Activated naive CD4-positive, alpha-beta T cell treated with anti-CD3 and anti-CD28 coated beads for 36 hours (primary cell): ENCODE results near the gene PAPLN. TPM values are rescaled to one million over a fixed set of nuclear protein-coding genes. Genes with fewer than 3 reads are reported as not detected.
A peak's percentile ranks its signal among the peaks of the same experiment; 100 is the strongest.
"Not testable (repeated sequence)": the region's sequence is repeated elsewhere in the genome, so short reads cannot be mapped to it uniquely, and the experiment has no call there.

Experiments
- CTCF ChIA-PET: fragments of 350-600 bp; sonication (Branson Sonifier 250); formaldehyde crosslinking; loops from one replicate; lab custom pipeline; 2021; ENCODE audit warnings: antibody characterized with exemption; lab: Charles Lee
- DNase-seq: peaks from one replicate; pipeline ENCODE4 v3.0.0-alpha.2; 2020
- H3K27ac Mint-ChIP-seq: one replicate; pipeline ENCODE4 v1.8.0; 2021; ENCODE audit warnings: mild to moderate bottlenecking, mixed read lengths
- H3K27me3 Mint-ChIP-seq: one replicate; pipeline ENCODE4 v1.8.0; 2021; ENCODE audit warnings: low read depth, mixed read lengths
- H3K36me3 Mint-ChIP-seq: one replicate; pipeline ENCODE4 v1.8.0; 2021; ENCODE audit warnings: low read depth, mixed read lengths
- H3K4me1 Mint-ChIP-seq: one replicate; pipeline ENCODE4 v1.8.0; 2021; ENCODE audit warnings: low read depth, mixed read lengths
- H3K4me3 Mint-ChIP-seq: one replicate; pipeline ENCODE4 v1.8.0; 2021; ENCODE audit warnings: mild to moderate bottlenecking, moderate library complexity, mixed read lengths
- H3K9me3 Mint-ChIP-seq: one replicate; pipeline ENCODE4 v1.8.0; 2021; ENCODE audit warnings: mixed read lengths
- intact Hi-C: fragments of 100-400 bp; cut with micrococcal nuclease; formaldehyde crosslinking; loops from one replicate; pipeline ENCODE4 v1.15.1; 2023
- total RNA-seq, 2 experiments: library from RNA; stranded (reverse); gene quantifications; one replicate each; pipeline ENCODE4 v1.2.3, GENCODE V29; 2021

The PAPLN gene, protein sequence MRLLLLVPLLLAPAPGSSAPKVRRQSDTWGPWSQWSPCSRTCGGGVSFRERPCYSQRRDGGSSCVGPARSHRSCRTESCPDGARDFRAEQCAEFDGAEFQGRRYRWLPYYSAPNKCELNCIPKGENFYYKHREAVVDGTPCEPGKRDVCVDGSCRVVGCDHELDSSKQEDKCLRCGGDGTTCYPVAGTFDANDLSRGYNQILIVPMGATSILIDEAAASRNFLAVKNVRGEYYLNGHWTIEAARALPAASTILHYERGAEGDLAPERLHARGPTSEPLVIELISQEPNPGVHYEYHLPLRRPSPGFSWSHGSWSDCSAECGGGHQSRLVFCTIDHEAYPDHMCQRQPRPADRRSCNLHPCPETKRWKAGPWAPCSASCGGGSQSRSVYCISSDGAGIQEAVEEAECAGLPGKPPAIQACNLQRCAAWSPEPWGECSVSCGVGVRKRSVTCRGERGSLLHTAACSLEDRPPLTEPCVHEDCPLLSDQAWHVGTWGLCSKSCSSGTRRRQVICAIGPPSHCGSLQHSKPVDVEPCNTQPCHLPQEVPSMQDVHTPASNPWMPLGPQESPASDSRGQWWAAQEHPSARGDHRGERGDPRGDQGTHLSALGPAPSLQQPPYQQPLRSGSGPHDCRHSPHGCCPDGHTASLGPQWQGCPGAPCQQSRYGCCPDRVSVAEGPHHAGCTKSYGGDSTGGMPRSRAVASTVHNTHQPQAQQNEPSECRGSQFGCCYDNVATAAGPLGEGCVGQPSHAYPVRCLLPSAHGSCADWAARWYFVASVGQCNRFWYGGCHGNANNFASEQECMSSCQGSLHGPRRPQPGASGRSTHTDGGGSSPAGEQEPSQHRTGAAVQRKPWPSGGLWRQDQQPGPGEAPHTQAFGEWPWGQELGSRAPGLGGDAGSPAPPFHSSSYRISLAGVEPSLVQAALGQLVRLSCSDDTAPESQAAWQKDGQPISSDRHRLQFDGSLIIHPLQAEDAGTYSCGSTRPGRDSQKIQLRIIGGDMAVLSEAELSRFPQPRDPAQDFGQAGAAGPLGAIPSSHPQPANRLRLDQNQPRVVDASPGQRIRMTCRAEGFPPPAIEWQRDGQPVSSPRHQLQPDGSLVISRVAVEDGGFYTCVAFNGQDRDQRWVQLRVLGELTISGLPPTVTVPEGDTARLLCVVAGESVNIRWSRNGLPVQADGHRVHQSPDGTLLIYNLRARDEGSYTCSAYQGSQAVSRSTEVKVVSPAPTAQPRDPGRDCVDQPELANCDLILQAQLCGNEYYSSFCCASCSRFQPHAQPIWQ
- total RNA-seq: 1 to 10 TPM; 1.0 TPM

DNA sequence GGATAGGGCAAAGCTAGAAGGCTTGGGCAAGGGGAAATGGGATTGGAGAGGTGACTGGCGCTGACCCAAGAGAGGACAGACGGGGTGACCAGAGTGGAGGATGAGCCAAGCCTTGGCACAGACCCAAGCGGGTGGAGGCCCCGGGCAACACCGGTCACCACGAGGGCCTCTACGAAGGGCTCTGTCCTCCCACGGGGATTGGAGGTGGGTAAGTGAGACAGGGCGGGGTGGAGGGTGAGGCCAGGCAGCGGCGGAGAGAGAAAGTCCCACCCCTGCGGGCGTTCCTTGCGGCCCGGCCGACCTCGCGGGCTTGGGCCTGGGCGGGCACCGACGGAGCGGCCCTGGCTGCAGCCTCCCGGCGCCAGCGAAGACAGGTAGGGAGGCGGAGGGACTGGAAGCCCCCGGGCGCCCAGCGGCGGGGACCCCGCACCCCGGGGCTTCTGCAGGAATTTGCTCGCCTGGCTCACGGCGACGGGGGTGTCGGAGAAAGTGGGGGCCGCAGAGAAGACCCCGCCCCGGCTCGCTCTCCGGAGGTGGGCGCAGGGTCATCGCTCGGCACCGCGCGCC is at the start of gene PAPLN:
Gene PAPLN (plus strand): TSS at position 288 of the 567 bp plus-strand sequence. CDS start 2,273 bp downstream, outside the sequence.
- Mint-ChIP-seq H3K36me3 (no peaks in the 10 kb centered on the region), H3K9me3 (no peaks in the 10 kb centered on the region), H3K4me3 (peak within 1 kb of the TSS; percentile 32), H3K27ac (no peak within 1 kb of the TSS), H3K27me3 (peaks cover 66% of the 10 kb centered on the region), H3K4me1 (peaks cover 9% of the 10 kb centered on the region)
- no peak for DNase-seq
- CTCF ChIA-PET: no interaction called here
- intact Hi-C loops: no loop called here

DNA sequence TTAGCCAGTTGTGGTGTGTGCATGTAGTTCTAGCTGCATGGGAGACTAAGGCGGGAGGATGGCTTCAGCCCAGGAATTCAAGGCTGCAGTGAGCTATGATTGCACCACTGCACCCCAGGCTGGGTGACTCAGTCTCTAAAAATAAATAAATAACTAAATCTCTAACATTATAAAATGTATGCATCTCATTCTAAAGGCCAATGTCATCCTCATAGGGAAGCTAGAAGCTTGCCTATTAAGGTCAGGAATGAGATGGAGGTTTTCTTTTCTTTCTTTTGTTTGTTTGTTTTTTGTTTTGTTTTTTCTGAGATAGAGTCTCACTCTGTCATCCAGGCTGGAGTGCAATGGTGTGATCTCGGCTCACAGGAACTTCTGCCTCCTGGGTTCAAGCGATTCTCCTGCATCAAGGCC is 48.8 kb upstream of the PAPLN start:
- no peaks in the 10 kb centered on the region for H3K9me3 Mint-ChIP-seq
- H3K27ac Mint-ChIP-seq: no peak overlapping the region
- H3K4me1 Mint-ChIP-seq: no peaks in the 10 kb centered on the region
- CTCF ChIA-PET: no interaction called here
- H3K36me3 Mint-ChIP-seq: peaks cover 29% of the 10 kb centered on the region
- H3K27me3 Mint-ChIP-seq: no peaks in the 10 kb centered on the region
- no peak overlapping the region for H3K4me3 Mint-ChIP-seq
- intact Hi-C loops: no loop called here
- DNase-seq: no peak

- no peak overlapping the region for H3K27ac Mint-ChIP-seq
- peaks cover 29% of the 10 kb centered on the region for H3K36me3 Mint-ChIP-seq
- intact Hi-C loops: no loop called here
- no peak overlapping the region for H3K4me3 Mint-ChIP-seq
- CTCF ChIA-PET: interaction anchor here (0.7 kb wide), 1 partner anchor 154 kb away, joined by 3 read pairs; no protein-coding TSS in a partner anchor
- no peak for DNase-seq
- H3K4me1 Mint-ChIP-seq: no peaks in the 10 kb centered on the region
- no peaks in the 10 kb centered on the region for H3K27me3 Mint-ChIP-seq
- H3K9me3 Mint-ChIP-seq: no peaks in the 10 kb centered on the region
Measured at GRCh38 chr14:73189651-73190050, 47.7 kb upstream of the PAPLN start.

DNA sequence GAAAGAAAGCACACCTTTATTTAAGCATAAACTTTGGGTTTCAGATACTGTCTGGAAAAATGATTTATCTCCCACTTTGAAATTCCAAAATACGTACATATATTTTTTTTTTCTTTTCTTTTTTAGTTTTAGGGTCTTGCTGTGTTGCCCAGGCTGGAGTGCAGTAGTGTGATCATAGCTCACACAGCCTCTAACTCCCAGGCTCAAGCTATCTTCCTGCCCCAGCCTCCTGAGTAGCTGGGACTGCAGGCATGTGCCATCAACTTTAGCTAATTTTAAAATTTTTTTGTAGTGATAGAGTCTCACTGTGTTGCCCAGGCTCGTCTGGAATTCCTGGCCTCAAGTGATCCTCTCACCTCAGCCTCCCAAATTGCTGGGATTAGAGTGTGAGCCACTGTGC is 45.9 kb upstream of the PAPLN start:
- CTCF ChIA-PET: interaction anchor here (1.3 kb wide), 1 partner anchor 18 kb away, joined by 3 read pairs; no protein-coding TSS in a partner anchor
- DNase-seq: no peak

DNA sequence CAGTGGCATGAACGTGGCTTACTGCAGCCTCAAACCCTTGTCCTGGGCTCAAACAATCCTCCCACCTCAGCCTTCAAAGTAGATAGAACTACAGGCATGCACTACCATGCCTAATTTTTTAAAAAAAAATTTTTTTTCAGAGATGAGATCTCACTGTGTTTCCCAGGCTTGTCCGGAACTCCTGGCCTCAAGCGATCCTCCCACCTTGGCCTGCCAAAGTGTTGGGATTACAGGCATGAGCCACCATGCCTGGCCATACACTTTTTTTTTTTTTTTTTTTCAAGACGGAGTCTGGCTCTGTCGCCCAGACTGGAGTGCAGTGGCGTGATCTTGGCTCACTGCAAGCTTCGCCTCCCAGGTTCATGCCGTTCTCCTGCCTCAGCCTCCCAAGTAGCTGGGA is 43.0 kb upstream of the PAPLN start:
- H3K27ac Mint-ChIP-seq, H3K27me3 Mint-ChIP-seq, H3K4me1 Mint-ChIP-seq, H3K4me3 Mint-ChIP-seq, DNase-seq, H3K9me3 Mint-ChIP-seq, intact Hi-C loops: not testable (repeated sequence)
- H3K36me3 Mint-ChIP-seq: peaks cover 24% of the 10 kb centered on the region
- CTCF ChIA-PET: interaction anchor here (0.7 kb wide), 1 partner anchor 27 kb away, joined by 6 read pairs; no protein-coding TSS in a partner anchor

More for the DNA sequence above, 45.9 kb upstream of the PAPLN start:
- intact Hi-C loops: no loop called here
- Mint-ChIP-seq H3K27me3 (no peaks in the 10 kb centered on the region), H3K9me3 (no peaks in the 10 kb centered on the region), H3K4me3 (no peak overlapping the region), H3K4me1 (no peaks in the 10 kb centered on the region), H3K27ac (no peak overlapping the region), H3K36me3 (peaks cover 27% of the 10 kb centered on the region)

GRCh38 chr14:73198253-73198652 is 39.1 kb upstream of the PAPLN start:
- Mint-ChIP-seq H3K27ac (no peak overlapping the region), H3K9me3 (no peaks in the 10 kb centered on the region), H3K27me3 (no peaks in the 10 kb centered on the region), H3K36me3 (peaks cover 32% of the 10 kb centered on the region), H3K4me1 (no peaks in the 10 kb centered on the region), H3K4me3 (no peak overlapping the region)
- intact Hi-C loops: no loop called here
- CTCF ChIA-PET: no interaction called here
- DNase-seq: no peak

DNA sequence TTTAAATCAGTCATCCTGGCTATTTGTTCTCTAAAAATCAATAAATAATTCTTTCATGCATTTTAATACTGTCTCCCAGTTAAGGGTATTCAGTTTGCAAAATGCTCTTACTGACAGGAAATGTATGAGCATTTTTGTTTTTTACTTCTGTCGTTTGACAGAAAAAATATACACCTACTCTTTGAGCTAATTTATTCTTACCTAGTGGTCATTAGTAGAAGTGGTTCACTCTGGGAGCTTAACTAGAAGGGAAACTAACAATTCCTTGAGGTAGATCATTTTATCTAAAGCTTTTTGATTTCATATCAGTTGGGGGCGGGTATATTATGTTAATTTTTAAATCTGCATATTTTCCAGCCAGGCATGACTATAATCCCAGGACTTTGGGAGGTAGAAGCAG is 33.8 kb upstream of the PAPLN start:
- peaks cover 2% of the 10 kb centered on the region for H3K9me3 Mint-ChIP-seq
- intact Hi-C loops: no loop called here
- H3K36me3 Mint-ChIP-seq: peaks cover 58% of the 10 kb centered on the region
- H3K4me3 Mint-ChIP-seq: no peak overlapping the region
- no peaks in the 10 kb centered on the region for H3K4me1 Mint-ChIP-seq
- CTCF ChIA-PET: no interaction called here
- no peak for DNase-seq
- H3K27ac Mint-ChIP-seq: no peak overlapping the region
- H3K27me3 Mint-ChIP-seq: no peaks in the 10 kb centered on the region

DNA sequence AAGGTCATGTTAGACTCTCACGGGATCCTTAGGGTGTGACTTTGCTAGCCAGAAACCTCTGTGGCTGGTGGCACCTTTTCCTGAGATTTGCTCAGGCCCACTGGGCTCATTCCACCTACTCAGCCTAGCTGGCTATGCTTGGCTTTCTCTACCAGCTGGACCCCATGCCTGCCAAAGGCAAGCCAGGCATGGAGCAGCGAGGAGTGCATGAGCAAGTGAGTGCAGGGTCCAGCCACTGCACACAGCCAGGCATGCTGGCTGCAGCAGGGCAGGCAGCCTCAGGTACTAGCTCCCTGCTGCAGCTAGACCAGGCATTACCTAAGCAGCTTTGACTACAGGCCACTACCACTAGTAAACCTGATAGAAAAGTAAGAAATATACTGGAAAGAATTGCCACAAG is 29.7 kb upstream of the PAPLN start:
- H3K27me3 Mint-ChIP-seq: no peaks in the 10 kb centered on the region
- H3K4me3 Mint-ChIP-seq: no peak overlapping the region
- CTCF ChIA-PET: no interaction called here
- H3K4me1 Mint-ChIP-seq: no peaks in the 10 kb centered on the region
- H3K27ac Mint-ChIP-seq: no peak overlapping the region
- H3K9me3 Mint-ChIP-seq: peaks cover 2% of the 10 kb centered on the region
- H3K36me3 Mint-ChIP-seq: peaks cover 49% of the 10 kb centered on the region
- DNase-seq: no peak
- intact Hi-C loops: no loop called here

DNA sequence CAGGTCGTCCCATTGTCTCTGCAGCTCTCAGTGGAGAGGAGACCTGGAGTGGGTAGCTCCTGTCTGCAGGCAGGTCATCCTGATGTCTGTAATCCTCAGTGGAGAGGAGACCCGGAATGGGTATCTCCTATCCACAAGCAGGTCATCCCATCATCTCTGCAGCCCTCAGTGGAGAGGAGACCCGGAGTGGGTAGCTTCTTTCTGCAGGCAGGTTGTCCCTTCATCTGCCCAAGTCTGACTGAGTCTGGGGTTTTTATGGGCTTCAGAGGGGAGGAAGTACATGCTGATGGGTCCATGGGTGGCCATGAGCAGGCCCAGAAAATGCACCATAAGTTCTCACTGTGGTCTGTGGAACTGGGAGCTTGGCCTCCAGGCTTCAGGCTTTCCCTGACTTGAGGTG is 28.9 kb upstream of the PAPLN start:
- peaks cover 45% of the 10 kb centered on the region for H3K36me3 Mint-ChIP-seq
- intact Hi-C loops: no loop called here
- H3K27ac Mint-ChIP-seq: no peak overlapping the region
- peaks cover 2% of the 10 kb centered on the region for H3K9me3 Mint-ChIP-seq
- CTCF ChIA-PET: no interaction called here
- H3K4me1 Mint-ChIP-seq: no peaks in the 10 kb centered on the region
- DNase-seq: peak; percentile 12
- H3K4me3 Mint-ChIP-seq: no peak overlapping the region
- H3K27me3 Mint-ChIP-seq: no peaks in the 10 kb centered on the region

- H3K4me3 Mint-ChIP-seq: no peak overlapping the region
- DNase-seq: no peak
- H3K27ac Mint-ChIP-seq: no peak overlapping the region
- H3K36me3 Mint-ChIP-seq: peaks cover 42% of the 10 kb centered on the region
- intact Hi-C loops: no loop called here
- peaks cover 2% of the 10 kb centered on the region for H3K9me3 Mint-ChIP-seq
- no peaks in the 10 kb centered on the region for H3K4me1 Mint-ChIP-seq
- CTCF ChIA-PET: interaction anchor here (1.0 kb wide), 1 partner anchor 12 kb away, joined by 3 read pairs; no protein-coding TSS in a partner anchor
- no peaks in the 10 kb centered on the region for H3K27me3 Mint-ChIP-seq
Measured at GRCh38 chr14:73208846-73209245, 28.5 kb upstream of the PAPLN start.

- CTCF ChIA-PET: interaction anchor here (1.0 kb wide), 1 partner anchor 10 kb away, joined by 3 read pairs; no protein-coding TSS in a partner anchor
- peaks cover 40% of the 10 kb centered on the region for H3K36me3 Mint-ChIP-seq
Measured at GRCh38 chr14:73209953-73210352, 27.4 kb upstream of the PAPLN start.

More at GRCh38 chr14:73209953-73210352, 27.4 kb upstream of the PAPLN start:
- H3K9me3 Mint-ChIP-seq: peaks cover 2% of the 10 kb centered on the region
- H3K27me3 Mint-ChIP-seq: no peaks in the 10 kb centered on the region
- H3K4me1 Mint-ChIP-seq: no peaks in the 10 kb centered on the region
- no peak overlapping the region for H3K4me3 Mint-ChIP-seq
- DNase-seq: no peak
- no peak overlapping the region for H3K27ac Mint-ChIP-seq
- intact Hi-C loops: no loop called here
